Activated CD8-positive, alpha-beta memory T cell treated with anti-CD3 and anti-CD28 coated beads for 4 hours (primary cell): ENCODE data around the gene LTF.
"Not testable (repeated sequence)": the region's sequence is repeated elsewhere in the genome, so short reads cannot be mapped to it uniquely, and the experiment has no call there.

Experiments used
- DNase-seq, 2 donors: peaks; one replicate each; pipeline ENCODE4 v3.0.0-alpha.2; 2020; ENCODE audit warnings: low read depth in 2 of 2

The LTF gene

GRCh38 chr3:46395766-46396530 is 68.8 kb downstream of the LTF start:
- DNase-seq, result no peak

DNA sequence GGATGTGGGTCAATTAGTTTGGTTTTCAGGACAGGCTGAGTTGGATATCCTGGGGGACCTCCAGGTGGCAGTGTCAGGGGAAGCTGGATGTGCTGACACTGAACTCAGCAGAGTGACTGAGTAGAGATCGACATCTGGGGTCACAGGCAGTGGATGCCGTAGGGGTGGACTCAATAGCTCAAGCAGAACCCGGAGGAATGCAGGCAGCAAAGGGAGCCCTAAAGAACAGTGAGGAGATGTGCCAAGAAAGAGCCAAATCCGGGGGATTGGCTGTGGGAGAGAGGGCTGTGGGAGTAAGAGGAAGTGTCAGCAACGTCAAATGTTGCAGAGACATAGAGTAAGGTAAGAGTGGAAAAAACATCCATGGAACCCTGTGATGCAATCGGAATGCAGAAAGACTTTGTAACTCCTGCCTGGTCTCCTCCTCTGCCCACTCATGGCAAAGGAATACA is 69.5 kb downstream of the LTF start:
- DNase-seq, result no peak

DNA sequence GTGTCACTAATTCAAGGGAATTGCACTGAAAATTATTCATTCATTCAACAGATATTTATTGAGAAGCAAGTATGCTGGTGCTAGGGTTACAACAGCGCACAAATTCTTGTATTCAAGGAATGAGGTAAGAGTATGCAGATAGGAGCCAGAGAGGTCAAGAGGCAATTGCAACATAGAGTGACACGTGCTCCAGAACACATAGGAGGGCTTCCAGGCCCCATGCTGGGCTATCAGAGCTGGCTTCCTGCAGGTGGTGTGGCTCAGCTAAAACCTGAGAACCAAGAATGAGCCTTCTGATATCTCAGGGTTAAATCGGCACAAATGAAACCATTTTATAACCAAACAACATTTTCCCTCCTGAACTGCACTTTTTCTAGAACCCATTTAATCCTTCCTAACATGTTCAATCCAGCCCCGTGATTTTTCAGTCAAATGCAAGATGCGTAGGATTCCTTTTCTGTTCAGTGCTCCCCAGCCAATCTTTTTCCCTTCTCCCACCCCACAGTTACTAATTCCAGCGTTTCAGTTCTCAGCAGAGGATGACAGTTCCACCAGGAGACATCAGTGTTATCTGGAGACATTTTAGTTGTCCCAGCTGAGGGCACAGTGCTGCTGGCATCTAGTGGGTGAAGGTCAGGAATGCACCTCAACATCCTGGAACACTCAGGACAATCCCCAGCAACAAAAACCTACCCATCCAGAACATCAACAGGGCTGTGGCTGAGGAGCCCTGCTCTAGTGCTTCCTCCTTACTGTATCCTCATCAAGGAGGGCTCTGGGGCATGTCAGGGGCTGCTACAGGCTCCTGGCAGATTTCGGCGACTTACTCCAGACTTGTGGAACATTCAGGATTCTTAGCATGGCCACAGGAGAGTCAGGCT is 70.9 kb downstream of the LTF start:
- DNase-seq, result no peak

DNA sequence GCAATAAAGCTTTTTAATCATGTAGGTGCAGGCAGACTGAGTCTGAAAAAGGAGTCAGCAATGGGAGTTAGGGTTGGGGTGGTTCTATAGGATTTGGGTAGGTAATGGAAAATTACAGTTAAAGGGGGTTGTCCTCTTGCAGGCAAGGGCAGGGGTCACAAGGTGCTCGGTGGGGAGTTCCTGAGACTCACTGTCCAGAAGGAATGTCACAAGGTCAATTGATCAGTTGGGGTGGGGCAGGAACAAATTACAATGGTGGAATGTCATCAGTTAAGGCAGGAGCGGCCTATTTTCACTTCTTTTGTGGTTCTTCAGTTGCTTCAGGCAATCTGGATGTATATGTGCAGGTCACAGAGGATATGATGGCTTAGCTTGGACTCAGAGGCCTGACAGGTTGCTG is 71.7 kb downstream of the LTF start:
- DNase-seq, result no peak

GRCh38 chr3:46391526-46391925 is 73.2 kb downstream of the LTF start:
- DNase-seq, result not testable (repeated sequence)

GRCh38 chr3:46389306-46389705 is 75.4 kb downstream of the LTF start:
- DNase-seq, result no peak

DNA sequence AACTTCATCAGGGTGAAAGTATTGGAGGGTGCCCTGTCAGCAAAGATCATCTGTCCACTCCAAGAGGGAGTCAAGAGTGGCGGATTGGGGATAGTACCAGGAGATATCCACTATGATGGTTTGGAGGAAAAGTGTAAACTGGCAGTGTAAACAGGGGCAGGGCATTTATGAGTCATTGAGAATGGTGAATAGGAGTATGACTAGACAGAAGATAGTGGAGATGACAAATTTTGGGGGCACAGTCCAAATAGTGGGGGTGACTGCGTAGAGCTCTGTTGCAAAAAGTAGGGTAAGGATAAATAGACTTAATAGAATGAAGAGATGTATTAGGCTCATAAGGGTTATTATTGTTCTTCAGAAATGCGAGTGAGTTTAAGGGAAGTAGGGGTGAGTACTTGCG is 75.9 kb downstream of the LTF start:
- DNase-seq, result not testable (repeated sequence)

DNA sequence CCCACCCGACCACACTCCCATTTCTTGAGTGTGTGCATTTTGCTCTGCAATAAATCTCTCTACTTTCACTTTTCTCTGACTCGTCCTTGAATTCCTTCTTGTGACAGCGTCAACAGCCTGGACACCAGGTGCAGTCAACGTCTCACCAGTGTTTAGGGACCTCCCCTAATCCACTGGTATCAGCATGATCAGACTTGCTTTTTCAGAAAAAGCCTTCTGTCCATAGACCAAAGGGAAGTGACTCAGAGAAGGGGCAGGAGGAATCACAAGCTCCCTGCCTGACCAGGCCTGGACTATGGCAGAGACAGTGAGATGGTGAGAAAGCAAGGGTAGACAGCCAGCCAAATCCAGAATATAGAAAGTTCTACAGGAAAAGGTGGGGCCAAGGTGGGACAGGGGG is 78.5 kb downstream of the LTF start:
- no peak for DNase-seq
